Activated CD4-positive, alpha-beta memory T cell treated with anti-CD3 and anti-CD28 coated beads for 36 hours (primary cell): ENCODE data around the gene CYB5A. TPM values are rescaled to one million over a fixed set of nuclear protein-coding genes. Genes with fewer than 3 reads are reported as not detected.
A peak's percentile ranks its signal among the peaks of the same experiment; 100 is the strongest.
"Not testable (repeated sequence)": the region's sequence is repeated elsewhere in the genome, so short reads cannot be mapped to it uniquely, and the experiment has no call there.

ENCODE experiments used
- CTCF ChIA-PET: fragments of 350-600 bp; sonication (Branson Sonifier 250); formaldehyde crosslinking; loops from one replicate; lab custom pipeline; 2021; ENCODE audit warnings: antibody characterized with exemption, inconsistent platforms; lab: Charles Lee
- POLR2A ChIA-PET: fragments of 350-600 bp; sonication (Branson Sonifier 250); formaldehyde crosslinking; loops from one replicate; lab custom pipeline; 2021; ENCODE audit warnings: antibody characterized with exemption; lab: Charles Lee
- DNase-seq: peaks from one replicate; pipeline ENCODE4 v3.0.0-alpha.2; 2020
- H3K27ac Mint-ChIP-seq: one replicate; pipeline ENCODE4 v1.8.0; 2021; ENCODE audit warnings: mixed read lengths
- H3K27me3 Mint-ChIP-seq: one replicate; pipeline ENCODE4 v1.8.0; 2021; ENCODE audit warnings: mixed read lengths
- H3K36me3 Mint-ChIP-seq: one replicate; pipeline ENCODE4 v1.8.0; 2021; ENCODE audit warnings: mixed read lengths
- H3K4me1 Mint-ChIP-seq: one replicate; pipeline ENCODE4 v1.8.0; 2021; ENCODE audit warnings: low read depth, mixed read lengths
- H3K4me3 Mint-ChIP-seq: one replicate; pipeline ENCODE4 v1.8.0; 2021; ENCODE audit warnings: mild to moderate bottlenecking, mixed read lengths
- H3K9me3 Mint-ChIP-seq: one replicate; pipeline ENCODE4 v1.8.0; 2021; ENCODE audit warnings: mixed read lengths
- intact Hi-C: fragments of 100-400 bp; cut with micrococcal nuclease; formaldehyde crosslinking; loops from one replicate; pipeline ENCODE4 v1.15.1; 2023
- total RNA-seq, 2 experiments: library from RNA; stranded (reverse); gene quantifications; one replicate each; pipeline ENCODE4 v1.2.3, GENCODE V29; 2021

The CYB5A gene
- total RNA-seq, 2 experiments from 2014 or later: 64.4 to 65.2 TPM

GRCh38 chr18:74291472-74291770 is 342 bp downstream of the CYB5A start:
- Mint-ChIP-seq H3K27me3 (no peaks in the 10 kb centered on the region), H3K36me3 (peaks cover 3% of the 10 kb centered on the region), H3K4me1 (peaks cover 12% of the 10 kb centered on the region), H3K4me3 (peak overlapping the region; percentile 88), H3K27ac (no peak overlapping the region), H3K9me3 (no peaks in the 10 kb centered on the region)
- intact Hi-C loops: loop anchor here (5.0 kb wide), 1 partner anchor 81 kb away; no protein-coding TSS in a partner anchor
- ChIA-PET POLR2A (no interaction called here), CTCF (no interaction called here)
- no peak for DNase-seq

- Mint-ChIP-seq H3K4me1 (peaks cover 12% of the 10 kb centered on the region), H3K4me3 (peak overlapping the region; percentile 88), H3K9me3 (no peaks in the 10 kb centered on the region), H3K27ac (no peak overlapping the region), H3K36me3 (peaks cover 3% of the 10 kb centered on the region), H3K27me3 (no peaks in the 10 kb centered on the region)
- CTCF ChIA-PET: no interaction called here
- intact Hi-C loops: loop anchor here (5.0 kb wide), 1 partner anchor 81 kb away; no protein-coding TSS in a partner anchor
- no peak for DNase-seq
- POLR2A ChIA-PET: no interaction called here
Observed at GRCh38 chr18:74290794-74291471, 830 bp downstream of the CYB5A start.

GRCh38 chr18:74290021-74290420 is 1.7 kb downstream of the CYB5A start:
- Mint-ChIP-seq H3K36me3 (peaks cover 3% of the 10 kb centered on the region), H3K4me1 (peaks cover 12% of the 10 kb centered on the region)

GRCh38 chr18:74289137-74289536 is 2.6 kb downstream of the CYB5A start:
- peaks cover 12% of the 10 kb centered on the region for H3K4me1 Mint-ChIP-seq

More at GRCh38 chr18:74290021-74290420, 1.7 kb downstream of the CYB5A start:
- no peak overlapping the region for H3K27ac Mint-ChIP-seq
- POLR2A ChIA-PET: no interaction called here
- no peaks in the 10 kb centered on the region for H3K9me3 Mint-ChIP-seq
- DNase-seq: no peak
- H3K4me3 Mint-ChIP-seq: peak overlapping the region; percentile 88
- intact Hi-C loops: loop anchor here (5.0 kb wide), 1 partner anchor 82 kb away; no protein-coding TSS in a partner anchor
- H3K27me3 Mint-ChIP-seq: no peaks in the 10 kb centered on the region
- CTCF ChIA-PET: no interaction called here

GRCh38 chr18:74288730-74289129 is 3.0 kb downstream of the CYB5A start:
- Mint-ChIP-seq H3K27ac (no peak overlapping the region), H3K4me3 (no peak overlapping the region), H3K36me3 (peaks cover 3% of the 10 kb centered on the region), H3K4me1 (peaks cover 12% of the 10 kb centered on the region), H3K9me3 (no peaks in the 10 kb centered on the region), H3K27me3 (no peaks in the 10 kb centered on the region)
- intact Hi-C loops: no loop called here
- DNase-seq: no peak
- POLR2A ChIA-PET: no interaction called here
- CTCF ChIA-PET: no interaction called here

More at GRCh38 chr18:74289137-74289536, 2.6 kb downstream of the CYB5A start:
- peaks cover 3% of the 10 kb centered on the region for H3K36me3 Mint-ChIP-seq
- no peak for DNase-seq
- no peaks in the 10 kb centered on the region for H3K9me3 Mint-ChIP-seq
- H3K4me3 Mint-ChIP-seq: no peak overlapping the region
- no peak overlapping the region for H3K27ac Mint-ChIP-seq
- intact Hi-C loops: no loop called here
- no peaks in the 10 kb centered on the region for H3K27me3 Mint-ChIP-seq
- POLR2A ChIA-PET: no interaction called here
- CTCF ChIA-PET: no interaction called here

GRCh38 chr18:74288041-74288440 is 3.7 kb downstream of the CYB5A start:
- ChIA-PET CTCF (interaction anchor here (1.2 kb wide), 1 partner anchor 206 kb away, joined by 3 read pairs; no protein-coding TSS in a partner anchor), POLR2A (no interaction called here)
- intact Hi-C loops: no loop called here
- H3K27me3 Mint-ChIP-seq: no peaks in the 10 kb centered on the region
- H3K27ac Mint-ChIP-seq: no peak overlapping the region
- peaks cover 3% of the 10 kb centered on the region for H3K36me3 Mint-ChIP-seq
- peaks cover 14% of the 10 kb centered on the region for H3K4me1 Mint-ChIP-seq
- H3K4me3 Mint-ChIP-seq: no peak overlapping the region
- no peak for DNase-seq
- no peaks in the 10 kb centered on the region for H3K9me3 Mint-ChIP-seq

GRCh38 chr18:74286856-74287255 is 4.9 kb downstream of the CYB5A start:
- ChIA-PET POLR2A (no interaction called here), CTCF (interaction anchor here (1.2 kb wide), 1 partner anchor 207 kb away, joined by 3 read pairs; no protein-coding TSS in a partner anchor)
- no peak overlapping the region for H3K27ac Mint-ChIP-seq
- H3K36me3 Mint-ChIP-seq: peaks cover 3% of the 10 kb centered on the region
- peaks cover 23% of the 10 kb centered on the region for H3K4me1 Mint-ChIP-seq
- no peak overlapping the region for H3K4me3 Mint-ChIP-seq
- no peaks in the 10 kb centered on the region for H3K9me3 Mint-ChIP-seq
- DNase-seq: no peak
- intact Hi-C loops: no loop called here
- H3K27me3 Mint-ChIP-seq: no peaks in the 10 kb centered on the region

GRCh38 chr18:74286106-74286855 is 5.5 kb downstream of the CYB5A start:
- H3K4me3 Mint-ChIP-seq: no peak overlapping the region
- peaks cover 24% of the 10 kb centered on the region for H3K4me1 Mint-ChIP-seq
- no peak for DNase-seq
- ChIA-PET CTCF (no interaction called here), POLR2A (no interaction called here)
- H3K27me3 Mint-ChIP-seq: no peaks in the 10 kb centered on the region
- H3K36me3 Mint-ChIP-seq: no peaks in the 10 kb centered on the region
- intact Hi-C loops: no loop called here
- no peak overlapping the region for H3K27ac Mint-ChIP-seq
- no peaks in the 10 kb centered on the region for H3K9me3 Mint-ChIP-seq

- H3K27ac Mint-ChIP-seq, H3K27me3 Mint-ChIP-seq, H3K4me3 Mint-ChIP-seq, CTCF ChIA-PET, H3K36me3 Mint-ChIP-seq, POLR2A ChIA-PET, intact Hi-C loops, H3K9me3 Mint-ChIP-seq, DNase-seq: not testable (repeated sequence)
- peaks cover 22% of the 10 kb centered on the region for H3K4me1 Mint-ChIP-seq
Observed at GRCh38 chr18:74285583-74285982, 6.2 kb downstream of the CYB5A start.

GRCh38 chr18:74284980-74285355 is 6.8 kb downstream of the CYB5A start:
- Mint-ChIP-seq H3K36me3 (no peaks in the 10 kb centered on the region), H3K4me3 (no peak overlapping the region), H3K27me3 (no peaks in the 10 kb centered on the region), H3K4me1 (peaks cover 20% of the 10 kb centered on the region), H3K27ac (no peak overlapping the region), H3K9me3 (no peaks in the 10 kb centered on the region)
- no peak for DNase-seq
- intact Hi-C loops: no loop called here
- ChIA-PET POLR2A (no interaction called here), CTCF (no interaction called here)

GRCh38 chr18:74284191-74284979 is 7.4 kb downstream of the CYB5A start:
- POLR2A ChIA-PET: no interaction called here
- DNase-seq: no peak
- Mint-ChIP-seq H3K9me3 (no peaks in the 10 kb centered on the region), H3K4me1 (peaks cover 20% of the 10 kb centered on the region), H3K4me3 (no peak overlapping the region), H3K36me3 (no peaks in the 10 kb centered on the region), H3K27me3 (no peaks in the 10 kb centered on the region), H3K27ac (no peak overlapping the region)
- intact Hi-C loops: no loop called here
- CTCF ChIA-PET: no interaction called here

- POLR2A ChIA-PET: no interaction called here
- intact Hi-C loops: no loop called here
- DNase-seq: no peak
- CTCF ChIA-PET: no interaction called here
- no peaks in the 10 kb centered on the region for H3K27me3 Mint-ChIP-seq
- H3K4me3 Mint-ChIP-seq: no peak overlapping the region
- H3K36me3 Mint-ChIP-seq: no peaks in the 10 kb centered on the region
- no peaks in the 10 kb centered on the region for H3K9me3 Mint-ChIP-seq
- H3K4me1 Mint-ChIP-seq: peaks cover 20% of the 10 kb centered on the region
- no peak overlapping the region for H3K27ac Mint-ChIP-seq
Observed at GRCh38 chr18:74283646-74284045, 8.1 kb downstream of the CYB5A start.
